RWPE2 (cell line): ENCODE measurements around the gene ABHD16B.
A peak's percentile ranks its signal among the peaks of the same experiment; 100 is the strongest.

Experiments
- ATAC-seq: fragments of 200-7000 bp; cut with Tn5 transposase; 3 replicates; pipeline ENCODE4 v1.9.1; 2021; ENCODE audit warnings: low read depth
- DNase-seq: peaks from one replicate; pipeline ENCODE4 v3.0.0-alpha.2; 2020; ENCODE audit warnings: low spot score
- H3K27ac ChIP-seq: fragments of 450-650 bp; 2 replicates; pipeline ENCODE4 v1.5.1; 2017; ENCODE audit warnings: mild to moderate bottlenecking; ENCODE audit not compliant: poor library complexity, severe bottlenecking
- H3K27me3 ChIP-seq: fragments of 250-450 bp; sonication (Bioruptor Pico); 2 replicates; pipeline ENCODE4 v1.5.1; 2021; ENCODE audit warnings: mild to moderate bottlenecking, moderate library complexity; ENCODE audit not compliant: insufficient read depth, poor library complexity, severe bottlenecking
- H3K36me3 ChIP-seq: fragments of 250-450 bp; sonication (Bioruptor Pico); 2 replicates; pipeline ENCODE4 v1.5.1; 2020; ENCODE audit warnings: low read depth, mild to moderate bottlenecking, moderate library complexity
- H3K4me1 ChIP-seq: fragments of 250-450 bp; sonication (Bioruptor Pico); 2 replicates; pipeline ENCODE4 v1.5.1; 2021; ENCODE audit warnings: mild to moderate bottlenecking, moderate library complexity; ENCODE audit not compliant: insufficient read depth, poor library complexity, severe bottlenecking
- H3K4me3 ChIP-seq: fragments of 250-450 bp; sonication (Bioruptor Pico); 2 replicates; pipeline ENCODE4 v1.5.1; 2021; ENCODE audit warnings: mild to moderate bottlenecking, moderate library complexity; ENCODE audit not compliant: severe bottlenecking
- H3K9me3 ChIP-seq: fragments of 250-450 bp; sonication (Bioruptor Pico); 2 replicates; pipeline ENCODE4 v1.5.1; 2021; ENCODE audit warnings: mild to moderate bottlenecking, moderate library complexity; ENCODE audit not compliant: severe bottlenecking
- CTCF ChIP-seq: fragments of 450-650 bp; IDR thresholded peaks from one replicate; pipeline ENCODE4 v1.5.1; 2017; ENCODE audit warnings: mild to moderate bottlenecking, moderate library complexity; ENCODE audit not compliant: poor library complexity, severe bottlenecking

ABHD16B gene

GRCh38 chr20:63889241-63890200 is 28.2 kb downstream of the ABHD16B start:
- Histone ChIP-seq H3K4me1 (peaks cover 26% of the 10 kb centered on the region), H3K36me3 (peaks cover 66% of the 10 kb centered on the region), H3K9me3 (no peaks in the 10 kb centered on the region), H3K27me3 (no peaks in the 10 kb centered on the region), H3K27ac (peak overlapping the region; percentile 29), H3K4me3 (no peak overlapping the region)
- DNase-seq = no peak
- ATAC-seq = peak; percentile 9; the same call in 1 of the 3 replicates
- no peak for TF ChIP-seq CTCF

GRCh38 chr20:63890201-63890576 is 28.9 kb downstream of the ABHD16B start:
- Histone ChIP-seq H3K27me3 (no peaks in the 10 kb centered on the region), H3K9me3 (no peaks in the 10 kb centered on the region), H3K36me3 (peaks cover 59% of the 10 kb centered on the region), H3K27ac (peak overlapping the region; percentile 29), H3K4me1 (peaks cover 26% of the 10 kb centered on the region), H3K4me3 (no peak overlapping the region)
- ATAC-seq = no peak
- no peak for TF ChIP-seq CTCF
- no peak for DNase-seq

GRCh38 chr20:63890616-63891015 is 29.3 kb downstream of the ABHD16B start:
- TF ChIP-seq CTCF = no peak
- Histone ChIP-seq H3K4me3 (no peak overlapping the region), H3K4me1 (peaks cover 23% of the 10 kb centered on the region), H3K9me3 (no peaks in the 10 kb centered on the region), H3K27me3 (no peaks in the 10 kb centered on the region), H3K36me3 (peaks cover 55% of the 10 kb centered on the region), H3K27ac (peak overlapping the region; percentile 29)
- no peak for ATAC-seq
- DNase-seq = no peak

- Histone ChIP-seq H3K4me1 (peaks cover 23% of the 10 kb centered on the region), H3K36me3 (peaks cover 47% of the 10 kb centered on the region), H3K4me3 (no peak overlapping the region), H3K27me3 (no peaks in the 10 kb centered on the region), H3K9me3 (no peaks in the 10 kb centered on the region), H3K27ac (no peak overlapping the region)
- TF ChIP-seq CTCF = no peak
- DNase-seq = peak; percentile 81
- ATAC-seq = no peak
Measured at GRCh38 chr20:63891061-63892002, 30.0 kb downstream of the ABHD16B start.
